Ovary (tissue), 1 donor: ENCODE results near the gene EIF2D.

Experiments used
- EP300 ChIP-seq: sonication (generic); formaldehyde crosslinking; IDR thresholded peaks from one replicate; pipeline ENCODE4 v1.6.1; 2017; ENCODE audit warnings: antibody characterized with exemption
- POLR2A ChIP-seq: fragments of 450-650 bp; IDR thresholded peaks from one replicate; pipeline ENCODE4 v1.6.1; 2017; ENCODE audit warnings: antibody characterized with exemption, mild to moderate bottlenecking, moderate library complexity

DNA sequence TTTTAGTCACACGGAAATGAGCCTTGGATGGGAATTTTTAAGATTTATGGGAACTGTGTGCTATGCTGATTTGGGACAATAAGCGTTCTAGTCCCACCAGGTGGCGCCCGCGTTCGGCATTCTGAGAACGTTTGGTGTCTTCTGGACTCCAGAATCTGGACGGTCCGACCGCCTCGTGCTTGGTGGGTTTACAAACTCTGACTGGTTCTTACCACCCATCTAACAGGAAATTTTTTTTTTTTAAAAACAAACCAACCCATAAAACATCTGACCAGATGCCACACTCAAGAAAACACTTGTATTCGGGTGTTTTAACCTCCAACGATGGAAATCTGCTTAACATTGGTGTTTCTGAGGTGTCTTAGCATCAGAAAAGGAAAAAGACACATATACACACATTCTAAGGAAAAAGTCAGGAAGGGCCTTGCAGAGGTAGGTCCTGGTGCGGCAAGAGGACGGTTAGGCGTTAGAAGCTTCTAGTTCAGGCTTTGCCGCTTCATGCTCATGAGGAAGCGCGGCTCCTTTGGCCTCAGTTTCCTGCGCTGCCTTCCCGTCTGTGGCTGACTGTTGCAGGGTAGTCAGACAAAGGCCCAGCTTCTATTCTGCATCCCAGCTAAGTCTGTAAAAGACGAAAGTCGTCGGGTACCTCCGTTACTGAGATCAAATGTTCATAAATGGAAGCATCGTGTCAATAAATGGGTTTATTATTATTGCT, 22.3 kb upstream of the EIF2D start:
- no peak for TF ChIP-seq EP300
- TF ChIP-seq POLR2A = no peak
